NCI-H524 (cell line): ENCODE measurements around the gene PDE4D.
"Not testable (repeated sequence)": the region's sequence is repeated elsewhere in the genome, so short reads cannot be mapped to it uniquely, and the experiment has no call there.

Source experiments
- DNase-seq, 2 experiments: peaks; one replicate each; lab custom pipeline; 2025; lab: John Stamatoyannopoulos, UW

Gene PDE4D

GRCh38 chr5:59005934-59006701, 887.4 kb downstream of the PDE4D start:
- DNase-seq, result no peak

DNA sequence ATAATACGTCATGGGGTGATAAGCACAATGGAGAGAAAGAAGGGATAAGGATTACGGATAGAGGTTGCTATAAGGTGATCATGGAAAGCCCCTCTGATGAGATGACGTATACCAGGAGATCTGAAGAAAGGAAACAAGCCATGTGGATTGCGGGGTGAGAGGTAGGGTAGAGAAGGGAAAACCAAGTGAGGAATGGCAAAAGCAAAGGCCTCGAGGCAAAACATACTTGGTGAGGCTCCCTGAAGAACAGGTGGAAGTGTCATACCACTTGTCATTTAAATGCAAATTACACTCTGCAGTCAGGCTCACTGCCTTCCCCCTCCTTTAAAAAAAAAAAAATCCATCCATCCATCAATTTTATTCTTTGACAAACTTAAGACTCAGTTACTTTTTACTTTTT, 889.9 kb downstream of the PDE4D start:
- DNase-seq, result no peak

DNA sequence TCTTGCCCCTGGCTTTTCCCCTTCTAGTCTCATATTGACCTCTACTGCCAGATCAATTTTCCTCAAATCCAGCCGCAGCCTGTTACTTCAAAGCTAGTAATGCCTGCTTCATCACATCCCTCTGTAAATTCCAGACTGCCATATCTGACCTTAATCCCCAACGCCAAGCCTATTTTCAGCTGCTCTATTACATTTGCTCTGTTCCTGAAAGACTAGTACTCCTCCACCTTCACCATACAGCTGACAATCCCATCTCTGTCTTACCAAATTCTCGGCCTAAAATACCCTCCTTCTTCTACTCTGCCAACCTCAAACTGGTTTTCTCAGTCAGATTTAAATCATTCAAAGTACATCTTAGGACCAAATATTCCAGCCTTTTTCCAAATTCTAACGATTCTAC, 890.4 kb downstream of the PDE4D start:
- DNase-seq, result no peak

DNA sequence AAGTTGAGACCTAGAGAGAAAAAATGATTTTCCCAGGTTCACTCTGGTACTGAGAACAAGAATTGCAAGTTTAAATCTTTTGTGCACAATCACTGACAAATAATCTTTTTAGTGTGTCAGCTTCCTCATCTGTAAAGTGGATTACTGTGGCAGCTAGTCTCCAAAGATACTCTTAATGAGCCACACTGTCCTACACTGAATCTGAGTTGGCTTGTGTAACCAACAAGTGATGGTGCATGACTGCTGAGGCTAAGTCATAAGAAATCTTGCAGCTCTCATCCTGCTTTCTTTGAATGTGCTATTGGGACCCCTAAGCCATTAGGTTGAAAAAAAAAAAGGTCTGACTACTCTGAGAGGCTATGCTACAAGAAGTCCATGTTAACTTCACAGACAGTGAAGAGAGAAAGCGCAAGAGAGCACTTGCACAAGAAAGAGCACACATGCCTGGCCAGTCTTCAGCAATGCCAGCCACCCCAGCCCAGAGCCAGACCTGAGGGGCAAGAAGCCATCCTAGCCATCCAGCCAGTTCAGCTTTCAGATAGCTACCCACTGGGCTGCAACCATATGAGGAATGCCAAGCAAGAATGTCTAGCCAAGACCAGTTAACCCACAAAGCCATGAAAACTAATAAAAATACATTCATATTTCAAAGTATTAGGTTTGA, 891.2 kb downstream of the PDE4D start:
- no peak for DNase-seq

- DNase-seq, result no peak
These were observed 891.8 kb downstream of the PDE4D start for GRCh38 chr5:59001716-59002115.

GRCh38 chr5:59001154-59001553, 892.4 kb downstream of the PDE4D start:
- no peak for DNase-seq

- peak; percentile 33 to 76 for DNase-seq
These were observed 893.3 kb downstream of the PDE4D start for GRCh38 chr5:59000211-59000610.

DNA sequence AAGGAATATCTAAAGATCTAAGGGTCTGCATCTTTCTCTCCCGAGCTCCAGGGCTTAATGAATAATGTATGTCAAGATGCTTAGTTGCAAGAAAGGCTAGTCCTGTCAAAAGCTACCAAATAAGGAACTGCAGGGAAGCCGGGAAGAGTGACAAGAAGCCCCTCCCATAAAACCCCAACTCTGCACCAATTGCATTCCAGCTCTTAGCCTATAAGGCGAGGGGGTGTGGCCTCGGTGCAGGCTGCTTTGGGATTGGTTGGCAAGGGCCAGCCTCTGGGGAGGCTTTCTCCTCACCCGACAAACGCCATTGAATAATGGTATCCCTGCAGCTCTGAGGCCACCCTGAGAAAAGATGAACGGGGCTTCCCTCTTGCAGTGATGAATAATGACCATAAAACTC, 893.7 kb downstream of the PDE4D start:
- peak; percentile 98 for DNase-seq

DNA sequence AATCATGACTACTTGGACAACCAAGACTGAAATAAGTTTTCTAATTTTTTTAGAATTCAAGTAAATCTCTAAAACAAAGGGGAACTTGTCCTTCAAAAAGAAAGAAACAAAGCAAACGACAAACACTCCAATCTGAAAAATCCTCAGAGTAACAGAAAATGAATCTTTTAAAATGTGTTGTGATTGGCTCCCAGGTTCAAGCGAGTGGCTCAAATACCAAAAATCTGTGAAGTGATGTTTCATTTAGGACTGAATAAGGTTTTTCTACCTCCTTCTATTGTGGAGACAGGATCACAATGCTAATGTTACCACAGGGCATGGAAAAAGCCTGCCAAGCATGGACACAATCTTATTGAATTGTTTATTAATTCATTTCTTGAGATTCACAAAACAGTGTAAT, 895.0 kb downstream of the PDE4D start:
- peak in 1 of 2 experiments; percentile 26 for DNase-seq

DNA sequence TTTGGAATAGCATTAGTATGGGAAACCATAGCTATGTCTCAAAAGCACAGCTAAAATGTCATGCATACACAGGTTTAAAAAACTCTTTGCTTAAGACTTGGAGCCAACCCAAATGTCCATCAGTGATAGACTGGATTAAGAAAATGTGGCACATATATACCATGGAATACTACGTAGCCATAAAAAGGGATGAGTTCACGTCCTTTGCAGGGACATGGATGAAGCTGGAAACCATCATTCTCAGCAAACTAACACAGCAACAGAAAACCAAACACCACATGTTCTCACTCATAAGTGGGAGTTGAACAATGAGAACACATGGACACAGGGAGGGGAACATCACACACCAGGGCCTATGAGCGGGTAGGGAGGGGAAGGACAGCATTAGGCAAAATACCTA, 897.7 kb downstream of the PDE4D start:
- not testable (repeated sequence) for DNase-seq

GRCh38 chr5:58993461-58993860, 900.1 kb downstream of the PDE4D start:
- DNase-seq, result no peak

GRCh38 chr5:58988938-58989337, 904.6 kb downstream of the PDE4D start:
- DNase-seq, result no peak

DNA sequence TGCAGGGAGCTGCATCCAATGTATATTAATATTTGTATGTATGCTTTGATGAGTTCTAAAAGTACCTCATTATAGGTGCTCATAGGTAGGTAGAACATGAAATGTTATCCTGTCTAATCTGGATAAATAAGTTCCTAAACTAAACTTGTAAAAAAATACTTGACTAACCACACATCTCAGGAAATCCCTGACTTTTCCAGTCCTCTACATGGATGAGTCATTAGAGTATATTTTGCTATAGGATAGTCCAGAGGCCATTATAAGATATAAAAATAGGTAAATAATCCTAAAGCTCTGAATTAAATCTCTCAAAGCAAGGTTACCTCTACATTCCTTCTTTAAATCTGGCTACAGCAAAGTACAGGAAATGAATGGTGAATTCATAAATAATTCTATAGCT, 906.3 kb downstream of the PDE4D start:
- DNase-seq, result no peak

DNA sequence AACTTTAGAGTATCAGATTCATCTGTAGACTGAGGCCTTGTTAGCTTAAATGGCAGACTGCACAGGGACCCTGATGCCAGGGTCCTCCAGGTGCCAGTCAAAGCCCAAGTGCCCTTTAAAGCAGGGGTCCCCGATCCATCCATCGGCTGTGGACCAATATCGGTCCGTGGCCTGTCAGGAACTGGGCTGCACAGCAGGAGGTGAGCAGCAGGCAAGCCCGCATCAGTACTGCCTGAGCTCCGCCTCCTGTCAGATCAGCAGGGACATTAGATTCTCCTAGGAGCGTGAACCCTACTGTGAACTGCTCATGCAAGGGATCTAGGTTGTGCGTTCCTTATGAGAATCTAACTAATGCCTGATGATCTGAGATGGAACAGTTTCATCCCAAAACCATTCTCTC, 907.2 kb downstream of the PDE4D start:
- no peak for DNase-seq

DNA sequence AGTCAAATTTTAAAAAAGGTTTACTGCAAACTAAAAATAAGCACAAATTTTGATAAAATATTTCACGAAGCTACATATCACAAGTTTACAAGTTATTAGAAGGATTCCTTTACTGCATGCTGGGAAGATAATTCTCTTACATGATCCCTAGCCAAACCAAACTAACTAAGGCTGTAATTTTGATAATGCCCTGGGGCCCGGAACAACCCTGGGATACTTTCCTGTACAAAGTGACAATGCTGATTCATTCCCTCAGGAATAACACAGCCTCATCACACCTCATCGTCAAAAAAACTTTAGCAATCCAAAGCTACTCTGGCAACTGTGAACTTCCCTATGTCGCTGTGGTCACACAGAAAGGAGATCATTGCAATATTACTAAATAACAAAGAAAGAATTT, 907.8 kb downstream of the PDE4D start:
- no peak for DNase-seq

DNA sequence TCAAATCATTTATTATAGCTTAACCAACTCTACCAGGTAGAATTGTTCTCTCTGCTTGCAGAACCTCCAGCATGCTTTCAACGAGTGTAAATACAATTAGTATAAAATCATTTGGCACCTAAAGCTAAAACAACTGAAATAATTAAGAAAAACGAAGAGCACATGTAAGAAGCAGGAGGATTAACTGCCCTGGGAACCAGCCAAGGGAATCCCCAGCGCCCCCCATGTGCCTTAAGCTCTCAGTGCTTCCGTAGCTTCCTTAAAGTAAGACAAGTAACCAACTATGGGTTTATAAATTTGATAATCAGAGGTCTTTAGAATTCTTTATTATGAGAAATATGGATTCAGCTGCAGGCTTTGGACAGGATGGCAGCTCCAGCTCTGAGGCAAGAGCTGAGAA, 908.2 kb downstream of the PDE4D start:
- DNase-seq, result no peak

GRCh38 chr5:58983526-58984452, 909.7 kb downstream of the PDE4D start:
- DNase-seq, result peak in 1 of 2 experiments; percentile 20

- no peak for DNase-seq
These were observed 912.6 kb downstream of the PDE4D start for GRCh38 chr5:58980890-58981289.

DNA sequence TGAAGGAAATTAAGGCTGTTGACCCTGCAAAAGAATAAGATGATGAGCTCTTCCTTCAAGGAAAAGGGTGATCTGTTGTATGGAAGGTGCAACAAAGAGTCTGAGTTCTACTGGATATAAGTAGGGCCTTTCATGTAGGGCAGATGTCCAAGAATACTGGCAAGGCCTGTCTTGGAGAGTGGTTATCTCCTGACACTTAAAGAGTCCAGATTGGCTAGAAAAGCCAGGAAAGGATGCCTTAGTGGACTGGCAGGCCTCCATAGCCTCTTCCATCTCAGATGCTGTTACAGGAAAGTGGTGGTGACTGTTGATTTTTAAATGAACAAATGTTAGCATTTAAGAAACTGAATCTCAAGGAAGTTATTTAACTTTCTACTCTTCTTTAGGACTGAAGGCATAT, 914.4 kb downstream of the PDE4D start:
- DNase-seq, result no peak

DNA sequence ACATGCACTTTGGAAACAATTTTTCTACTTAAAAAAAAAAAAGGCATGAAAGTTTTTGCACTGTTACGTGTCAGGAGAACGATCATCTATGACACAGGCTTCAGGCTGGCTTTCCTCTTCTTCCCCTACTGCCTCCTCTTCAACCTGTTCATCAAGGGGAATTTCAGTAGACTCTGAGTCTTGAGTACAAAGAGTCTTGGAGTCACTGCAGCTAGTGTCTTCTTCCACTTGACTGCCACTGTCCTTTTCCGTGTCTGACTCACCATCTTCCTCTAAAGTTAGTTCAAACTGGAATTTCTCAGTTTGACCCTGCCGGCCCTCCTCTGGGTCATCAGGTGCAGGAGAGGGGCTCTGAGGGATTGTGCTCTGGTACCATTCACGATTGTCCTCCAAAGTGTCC, 918.9 kb downstream of the PDE4D start:
- DNase-seq, result no peak

- no peak for DNase-seq
These were observed 919.4 kb downstream of the PDE4D start for GRCh38 chr5:58974083-58974482.

DNA sequence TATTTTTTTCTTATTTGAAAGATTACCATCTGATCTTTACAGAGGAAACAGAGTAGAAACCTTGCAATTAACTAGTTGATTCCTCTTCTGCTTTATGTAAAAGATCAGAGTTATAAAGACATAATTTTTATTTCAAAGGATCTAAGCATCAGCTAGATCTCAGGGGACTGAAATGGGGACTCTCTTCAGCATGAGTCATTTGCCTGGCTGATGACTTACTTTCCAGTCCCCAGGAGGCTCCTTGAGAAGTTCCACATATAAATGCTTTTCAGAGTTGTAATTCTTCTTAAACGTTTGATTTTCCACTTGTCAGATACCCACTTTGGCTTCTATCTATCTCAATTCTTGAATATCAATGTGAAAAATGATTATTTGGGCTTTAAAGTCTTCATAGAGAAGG, 921.2 kb downstream of the PDE4D start:
- no peak for DNase-seq

DNA sequence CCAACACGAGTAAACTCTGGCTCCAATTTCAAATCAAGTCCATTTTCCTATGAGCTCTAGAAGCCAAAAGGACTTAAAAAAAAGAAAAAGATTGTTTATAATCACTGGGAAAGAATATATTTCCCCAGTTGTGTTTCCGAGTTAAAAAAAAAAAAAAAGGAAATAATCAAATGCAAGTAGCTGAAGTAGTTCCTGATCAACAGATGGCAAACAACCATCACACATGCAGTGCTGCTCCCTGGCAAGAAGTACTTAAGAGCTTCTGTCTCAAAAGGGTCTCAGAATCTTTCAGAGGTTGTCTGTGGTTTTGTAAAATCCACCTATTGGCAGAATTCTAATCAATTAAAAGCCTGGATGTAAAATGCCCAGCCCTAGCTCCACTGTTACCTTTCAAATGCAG, 922.8 kb downstream of the PDE4D start:
- peak; percentile 4 to 43 for DNase-seq
